Aorta (tissue), 5 donors: ENCODE data around the gene BRWD1. TPM values are rescaled to one million over a fixed set of nuclear protein-coding genes. Genes with fewer than 3 reads are reported as not detected.
"Not testable (repeated sequence)": the region's sequence is repeated elsewhere in the genome, so short reads cannot be mapped to it uniquely, and the experiment has no call there.

Experiments
- ATAC-seq: fragments of 200-7000 bp; cut with Tn5 transposase; one replicate; pipeline ENCODE4 v1.9.1; 2022; ENCODE audit warnings: moderate library complexity; ENCODE audit not compliant: low FRiP score
- DNase-seq, 2 donors: peaks; one replicate each; pipeline ENCODE4 v3.0.0-alpha.2; 2020
- H3K27ac ChIP-seq, 2 donors: one replicate each; pipeline ENCODE4 v1.5.1; 2013; ENCODE audit warnings: low read length in 2 of 2, mild to moderate bottlenecking in 2 of 2, moderate library complexity in 2 of 2, control low read depth in 1 of 2, inconsistent platforms in 1 of 2, low read depth in 1 of 2
- H3K27me3 ChIP-seq, 2 donors: one replicate each; pipeline ENCODE4 v1.6.1; 2013; ENCODE audit warnings: control low read depth in 1 of 2, low read length in 1 of 2, mild to moderate bottlenecking in 1 of 2, moderate library complexity in 1 of 2; ENCODE audit not compliant: insufficient read depth in 2 of 2, control insufficient read depth in 1 of 2
- H3K36me3 ChIP-seq, 2 donors: one replicate each; pipeline ENCODE4 v1.6.1; 2013; ENCODE audit warnings: control low read depth in 1 of 2, low read length in 1 of 2, mild to moderate bottlenecking in 1 of 2; ENCODE audit not compliant: insufficient read depth in 2 of 2, control insufficient read depth in 1 of 2
- H3K4me1 ChIP-seq, 2 donors: one replicate each; pipeline ENCODE4 v1.6.1; 2013; ENCODE audit warnings: low read length in 2 of 2, control low read depth in 1 of 2, mild to moderate bottlenecking in 1 of 2, moderate library complexity in 1 of 2; ENCODE audit not compliant: insufficient read depth in 2 of 2, control insufficient read depth in 1 of 2
- H3K4me3 ChIP-seq, 2 donors: one replicate each; pipeline ENCODE4 v1.5.1; 2013; ENCODE audit warnings: low read length in 2 of 2, control low read depth in 1 of 2, mild to moderate bottlenecking in 1 of 2
- H3K9me3 ChIP-seq: one replicate; pipeline ENCODE4 v1.6.1; 2013; ENCODE audit warnings: mild to moderate bottlenecking, low read length; ENCODE audit not compliant: control insufficient read depth
- WGBS, 2 donors: extraction: QIAGEN DNeasy Blood & Tissue Kit; methylation state at CpG; one replicate each; pipeline ENCODE4 v1.1.7; 2013; 5-methylcytosine and 5-hydroxymethylcytosine counted together
- intact Hi-C, 2 donors: fragments of 100-400 bp; cut with DNase I; formaldehyde crosslinking; loops; one replicate each; pipeline versions ENCODE4 v1.14.2 to v1.15.0; 2022
- polyA plus RNA-seq, 2 donors: library from polyadenylated mRNA; stranded (reverse); fragments of 200-250 nt; gene quantifications; one replicate each; pipeline ENCODE4 v1.2.3, GENCODE V29; 2013
- total RNA-seq, 2 donors: library from RNA; stranded (reverse); fragmentation: NEBNext Ultra II Directional; extraction: Animal tissue kit (Norgen Biotek cat#: 25700); gene quantifications; one replicate each; pipeline ENCODE4 v1.2.1, GENCODE V29; 2021
- donor health status: healthy with polysubstance abuse.
- donor health status: Bipolar disorder and iron deficiency.
- donor health status: DM: no; HTN: no; CAD: no.
- donor health status: DM: no; HTN: no; CAD: no.
- donor health status: DM: yes; HTN: yes; CAD: no.

The BRWD1 gene
- total and polyA plus RNA-seq, 4 donors, result 10.0 to 68.5 (median 28.4) TPM

DNA sequence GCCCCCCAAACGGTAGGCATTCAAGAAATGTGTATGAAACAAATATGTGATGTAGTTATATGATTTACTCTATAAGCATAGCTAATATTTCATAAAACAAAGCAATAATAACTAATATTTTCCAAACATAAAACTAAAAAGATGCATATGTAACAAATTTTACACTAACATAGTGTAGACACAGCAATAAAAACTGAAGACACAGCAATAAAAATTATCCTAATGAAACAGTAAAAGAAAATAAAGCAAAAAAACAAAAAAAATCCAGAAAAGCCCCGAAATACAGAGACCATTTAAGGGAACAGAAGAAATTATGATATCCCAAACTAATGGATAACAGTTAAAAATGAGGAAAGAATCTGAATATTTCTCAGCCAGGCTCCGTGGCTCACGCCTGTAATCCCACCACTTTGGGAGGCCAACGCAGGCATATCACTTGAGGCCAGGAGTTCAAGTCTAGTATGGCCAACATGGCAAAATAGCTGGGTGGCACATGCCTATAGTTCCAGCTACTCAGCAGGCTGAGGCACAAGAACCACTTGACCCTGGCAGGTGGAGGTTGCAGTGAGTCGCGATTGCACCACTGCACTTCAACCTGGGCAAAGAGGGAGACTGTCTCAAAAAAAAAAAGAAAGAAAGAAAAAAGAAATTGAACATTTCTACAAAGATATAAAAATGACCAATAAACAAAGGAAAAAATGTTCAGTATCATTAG, 92.0 kb downstream of the BRWD1 start:
- DNase-seq, result no peak
- Histone ChIP-seq H3K27ac (no peak overlapping the region), H3K36me3 (peaks cover 0 to 6% of the 10 kb centered on the region in 2 donors), H3K4me3 (no peak overlapping the region), H3K9me3 (no peaks in the 10 kb centered on the region), H3K4me1 (no peaks in the 10 kb centered on the region), H3K27me3 (no peaks in the 10 kb centered on the region)
- intact Hi-C loops, result no loop called here
- no peak for ATAC-seq
- 96 to 97% methylated on average over 7 of the region's 7 CpGs for WGBS, 2 donors

DNA sequence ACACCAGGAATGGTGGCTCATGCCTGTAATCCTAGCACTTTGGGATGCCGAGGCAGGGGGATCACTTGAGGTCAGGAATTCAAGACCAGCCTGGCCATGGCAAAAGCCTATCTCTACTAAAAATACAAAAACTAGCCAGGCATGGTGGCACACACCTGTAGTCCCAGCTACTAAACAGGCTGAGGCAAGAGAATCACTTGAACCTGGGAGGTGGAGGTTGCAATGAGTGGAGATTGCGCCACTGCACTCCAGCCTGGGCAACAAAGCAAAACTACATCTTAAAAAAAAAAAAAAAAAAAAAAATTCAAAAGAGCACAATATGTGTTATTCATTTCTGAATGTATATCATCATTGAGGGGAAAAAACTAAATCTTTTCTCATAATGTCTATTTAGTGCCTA, 92.6 kb downstream of the BRWD1 start:
- DNase-seq, H3K4me3 ChIP-seq, H3K4me1 ChIP-seq, intact Hi-C loops, H3K9me3 ChIP-seq, H3K27me3 ChIP-seq, H3K36me3 ChIP-seq, ATAC-seq, H3K27ac ChIP-seq: not testable (repeated sequence)
- 99 to 100% methylated on average over 2 of the region's 2 CpGs for WGBS, 2 donors

- no peaks in the 10 kb centered on the region for H3K9me3 ChIP-seq
- no peak overlapping the region for H3K27ac ChIP-seq
- 82 to 84% methylated on average over 3 of the region's 3 CpGs for WGBS, 2 donors
- ATAC-seq (no peak), DNase-seq (no peak)
- intact Hi-C loops, result no loop called here
- no peaks in the 10 kb centered on the region for H3K4me1 ChIP-seq
- H3K36me3 ChIP-seq, result peaks cover 0 to 6% of the 10 kb centered on the region in 2 donors
- no peak overlapping the region for H3K4me3 ChIP-seq
- no peaks in the 10 kb centered on the region for H3K27me3 ChIP-seq
These were observed 93.3 kb downstream of the BRWD1 start for GRCh38 chr21:39220150-39220549.

DNA sequence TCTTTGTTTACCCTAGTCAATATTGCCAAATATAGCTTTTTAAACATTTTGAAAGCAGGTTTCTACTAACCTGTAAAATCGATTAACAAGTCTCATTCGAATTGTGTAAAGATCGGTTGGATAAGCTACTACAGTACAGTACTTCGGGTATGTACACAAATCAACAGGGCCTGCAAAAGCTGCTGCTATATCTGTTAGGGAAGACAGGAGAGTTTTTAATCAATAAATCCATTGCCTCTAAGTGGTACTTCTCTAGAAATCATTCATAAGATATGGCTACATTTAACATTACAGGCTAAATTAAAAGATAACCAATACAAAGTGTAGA, 95.4 kb downstream of the BRWD1 start:
- no peak for DNase-seq
- Histone ChIP-seq H3K27ac (no peak overlapping the region), H3K4me1 (no peaks in the 10 kb centered on the region), H3K27me3 (no peaks in the 10 kb centered on the region), H3K36me3 (peaks cover 0 to 6% of the 10 kb centered on the region in 2 donors), H3K4me3 (no peak overlapping the region), H3K9me3 (no peaks in the 10 kb centered on the region)
- WGBS, 2 donors, result 87 to 94% methylated on average over 4 of the region's 4 CpGs
- no peak for ATAC-seq
- intact Hi-C loops, result no loop called here

DNA sequence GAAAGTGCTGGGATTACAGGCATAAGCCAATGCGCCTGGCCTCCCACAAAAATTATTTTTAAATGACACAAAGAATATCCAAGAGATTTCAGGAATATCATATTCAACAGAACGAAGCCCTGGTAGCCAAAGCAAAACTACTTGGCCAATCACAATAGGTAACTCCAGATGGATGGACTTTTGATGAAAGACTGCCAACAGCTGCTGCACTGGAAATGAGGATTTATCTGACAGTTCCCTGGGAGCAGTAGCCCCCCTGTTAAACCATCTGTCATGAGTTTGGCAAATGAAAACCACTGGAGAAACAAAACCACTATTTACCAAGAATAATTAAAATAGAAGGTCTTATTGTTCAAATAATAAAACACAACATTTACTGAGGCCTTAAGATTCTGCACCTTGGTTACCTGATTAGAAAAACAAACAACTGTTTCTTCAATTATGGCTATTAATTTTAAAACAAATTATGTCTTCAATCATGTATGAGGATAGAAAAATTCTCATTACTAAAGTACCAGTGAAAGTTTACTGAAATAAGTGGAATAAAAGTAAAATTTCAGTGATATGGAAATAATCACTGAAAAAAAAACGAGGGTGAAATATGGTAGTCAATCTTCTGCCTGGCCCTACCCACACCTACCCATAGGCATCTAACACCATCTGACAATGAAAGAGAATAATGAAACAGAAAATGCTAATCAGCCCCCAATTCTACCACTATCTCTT, 95.9 kb downstream of the BRWD1 start:
- H3K27ac ChIP-seq, result no peak overlapping the region
- intact Hi-C loops, result no loop called here
- no peak for ATAC-seq
- no peaks in the 10 kb centered on the region for H3K27me3 ChIP-seq
- DNase-seq, result no peak
- H3K4me3 ChIP-seq, result no peak overlapping the region
- WGBS, 2 donors, result 90 to 92% methylated on average over 3 of the region's 3 CpGs
- H3K36me3 ChIP-seq, result peaks cover 0 to 6% of the 10 kb centered on the region in 2 donors
- no peaks in the 10 kb centered on the region for H3K9me3 ChIP-seq
- H3K4me1 ChIP-seq, result no peaks in the 10 kb centered on the region

DNA sequence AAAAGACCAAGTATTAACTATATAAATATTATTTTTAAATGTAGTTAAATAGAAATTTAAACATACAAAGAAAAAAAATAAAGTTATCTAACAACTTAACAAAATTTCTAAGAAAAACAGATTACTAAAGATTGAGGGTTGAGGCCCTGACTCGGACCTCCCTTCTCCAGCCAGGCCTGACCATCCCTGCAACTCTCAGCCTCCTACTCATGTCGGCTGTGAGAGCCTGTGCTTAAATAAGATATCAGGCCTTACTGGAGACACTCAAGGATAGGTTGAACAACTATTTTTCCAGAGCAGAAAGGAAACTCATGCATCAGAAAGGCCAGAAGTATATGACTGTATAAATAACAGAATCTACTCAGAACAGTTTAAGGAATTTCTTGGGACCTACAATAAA, 97.1 kb downstream of the BRWD1 start:
- WGBS, 2 donors, result 46 to 73% methylated on average over 2 of the region's 2 CpGs
- Histone ChIP-seq H3K27me3 (no peaks in the 10 kb centered on the region), H3K36me3 (peaks cover 0 to 6% of the 10 kb centered on the region in 2 donors), H3K4me3 (no peak overlapping the region), H3K4me1 (no peaks in the 10 kb centered on the region), H3K9me3 (no peaks in the 10 kb centered on the region), H3K27ac (no peak overlapping the region)
- intact Hi-C loops, result no loop called here
- ATAC-seq, result no peak
- no peak for DNase-seq

- no peak overlapping the region for H3K4me3 ChIP-seq
- no peak for DNase-seq
- peaks cover 0 to 4% of the 10 kb centered on the region in 2 donors for H3K36me3 ChIP-seq
- no peaks in the 10 kb centered on the region for H3K27me3 ChIP-seq
- H3K4me1 ChIP-seq, result no peaks in the 10 kb centered on the region
- no peak overlapping the region for H3K27ac ChIP-seq
- intact Hi-C loops, result no loop called here
- H3K9me3 ChIP-seq, result no peaks in the 10 kb centered on the region
- no peak for ATAC-seq
- 94 to 95% methylated on average over 7 of the region's 7 CpGs for WGBS, 2 donors
These were observed 98.4 kb downstream of the BRWD1 start for GRCh38 chr21:39215078-39215477.

DNA sequence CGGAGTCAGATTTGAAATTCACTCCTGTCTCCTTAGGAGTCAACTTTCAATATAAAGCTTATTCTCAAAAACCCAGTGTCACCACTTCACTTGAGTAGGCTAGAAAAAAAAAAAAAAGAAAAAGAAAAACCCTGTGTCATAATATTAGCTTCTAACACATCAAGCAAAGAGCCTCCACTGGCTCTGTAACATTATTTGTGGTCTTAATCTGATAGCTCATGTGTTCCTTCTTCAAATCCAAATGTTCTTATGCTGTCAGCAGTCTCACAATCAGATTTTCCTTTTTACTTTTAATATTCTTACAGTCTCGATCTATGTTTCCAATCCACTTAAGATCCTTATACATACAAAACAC, 104.1 kb downstream of the BRWD1 start:
- intact Hi-C loops, result no loop called here
- DNase-seq (no peak), ATAC-seq (no peak)
- 28 to 30% methylated on average over 2 of the region's 2 CpGs for WGBS, 2 donors
- Histone ChIP-seq H3K4me1 (no peaks in the 10 kb centered on the region), H3K27me3 (no peaks in the 10 kb centered on the region), H3K27ac (no peak overlapping the region), H3K9me3 (no peaks in the 10 kb centered on the region), H3K4me3 (no peak overlapping the region), H3K36me3 (peaks cover 0 to 2% of the 10 kb centered on the region in 2 donors)
